Muscle of leg (tissue), 11 donors: ENCODE data around the gene OR2AG2. TPM values are rescaled to one million over a fixed set of nuclear protein-coding genes. Genes with fewer than 3 reads are reported as not detected.
A peak's percentile ranks its signal among the peaks of the same experiment; 100 is the strongest.

Source experiments
- DNase-seq: peaks from one replicate; pipeline ENCODE4 v3.0.0; 2013
- H3K27ac ChIP-seq: one replicate; pipeline ENCODE4 v1.5.1; 2013; ENCODE audit warnings: mild to moderate bottlenecking, low read length, control low read depth
- H3K27me3 ChIP-seq: one replicate; pipeline ENCODE4 v1.6.1; 2013; ENCODE audit warnings: low read length; ENCODE audit not compliant: control insufficient read depth, insufficient read depth
- H3K36me3 ChIP-seq: one replicate; pipeline ENCODE4 v1.6.1; 2013; ENCODE audit warnings: low read length; ENCODE audit not compliant: control insufficient read depth, insufficient read depth
- H3K4me1 ChIP-seq: one replicate; pipeline ENCODE4 v1.6.1; 2013; ENCODE audit warnings: low read length; ENCODE audit not compliant: control insufficient read depth, insufficient read depth
- H3K4me3 ChIP-seq: one replicate; pipeline ENCODE4 v1.5.1; 2013; ENCODE audit warnings: low read length, control low read depth
- H3K9me3 ChIP-seq: replicated peaks from 2 replicates; pipeline ENCODE4 v1.6.1; 2013; ENCODE audit warnings: low read depth, low read length; ENCODE audit not compliant: control insufficient read depth
- WGBS: methylation state at CpG from one replicate; pipeline ENCODE4 v1.1.5; 2013; ENCODE audit warnings: missing lambda C conversion rate; ENCODE audit not compliant: insufficient coverage; 5-methylcytosine and 5-hydroxymethylcytosine counted together
- polyA plus RNA-seq, 8 donors: library from polyadenylated mRNA; unstranded; fragments of 120-200 nt; gene quantifications; one replicate each; pipeline versions ENCODE4 v1.2.1 to v1.2.3, GENCODE V29; 2013; ENCODE audit warnings: inconsistent platforms in 1 of 8, low replicate concordance in 1 of 8; ENCODE audit not compliant: insufficient read length in 8 of 8, insufficient read depth in 1 of 8
- total RNA-seq: library from RNA; stranded (reverse); fragments of 120-200 nt; gene quantifications from one replicate; pipeline ENCODE4 v1.2.4, GENCODE V29; 2013

Gene OR2AG2
- total and polyA plus RNA-seq, 9 donors = 0.04 to 0.05 (median 0.04) TPM; not detected in 5

GRCh38 chr11:6724013-6724412 lies 47.8 kb downstream of the OR2AG2 start:
- no peaks in the 10 kb centered on the region for H3K36me3 ChIP-seq
- peaks cover 3% of the 10 kb centered on the region for H3K9me3 ChIP-seq
- no peak overlapping the region for H3K4me3 ChIP-seq
- WGBS = no CpG with 5 or more reads among the region's 1 CpG
- H3K27me3 ChIP-seq = no peaks in the 10 kb centered on the region
- no peak overlapping the region for H3K27ac ChIP-seq
- H3K4me1 ChIP-seq = peaks cover 14% of the 10 kb centered on the region
- no peak for DNase-seq

GRCh38 chr11:6721343-6721742 lies 50.4 kb downstream of the OR2AG2 start:
- WGBS = no CpG with 5 or more reads among the region's 1 CpG
- no peak overlapping the region for H3K27ac ChIP-seq
- no peaks in the 10 kb centered on the region for H3K9me3 ChIP-seq
- no peaks in the 10 kb centered on the region for H3K27me3 ChIP-seq
- H3K4me1 ChIP-seq = peaks cover 14% of the 10 kb centered on the region
- H3K4me3 ChIP-seq = no peak overlapping the region
- no peak for DNase-seq
- no peaks in the 10 kb centered on the region for H3K36me3 ChIP-seq

- peak; percentile 93 for DNase-seq
- H3K27me3 ChIP-seq = no peaks in the 10 kb centered on the region
- H3K9me3 ChIP-seq = no peaks in the 10 kb centered on the region
- WGBS = no CpG with 5 or more reads among the region's 1 CpG
- peaks cover 14% of the 10 kb centered on the region for H3K4me1 ChIP-seq
- no peak overlapping the region for H3K4me3 ChIP-seq
- H3K36me3 ChIP-seq = no peaks in the 10 kb centered on the region
- H3K27ac ChIP-seq = peak overlapping the region; percentile 26
Observed at GRCh38 chr11:6719576-6719975, 52.2 kb downstream of the OR2AG2 start.

- peaks cover 14% of the 10 kb centered on the region for H3K4me1 ChIP-seq
- H3K4me3 ChIP-seq = no peak overlapping the region
- DNase-seq = no peak
- no peak overlapping the region for H3K27ac ChIP-seq
- H3K27me3 ChIP-seq = no peaks in the 10 kb centered on the region
- no peaks in the 10 kb centered on the region for H3K36me3 ChIP-seq
- 100% methylated on average over 1 of the region's 3 CpGs for WGBS
- no peaks in the 10 kb centered on the region for H3K9me3 ChIP-seq
Observed at GRCh38 chr11:6717426-6717825, 54.4 kb downstream of the OR2AG2 start.

Other genes starting within 250 kb of the OR2AG2 start
- 24.3 TPM for gene RRP8, start 168.4 kb downstream of the OR2AG2 start, total RNA-seq
- 10 to 100 TPM; 16.7 to 20.6 (median 18.8) TPM for gene RRP8, start 168.4 kb downstream of the OR2AG2 start, polyA plus RNA-seq
- 144 TPM for gene ILK, start 168.2 kb downstream of the OR2AG2 start, total RNA-seq
- gene ILK, start 168.2 kb downstream of the OR2AG2 start, polyA plus RNA-seq = 100 to 1,000 TPM; 139 to 165 (median 149) TPM
- gene TAF10, start 159.8 kb downstream of the OR2AG2 start, total RNA-seq = 76.3 TPM
- 100 to 1,000 TPM in 6 of 8 donors, 10 to 100 TPM in 2; 95.7 to 128 (median 110) TPM for gene TAF10, start 159.8 kb downstream of the OR2AG2 start, polyA plus RNA-seq
- 17.1 TPM for gene TPP1, start 152.6 kb downstream of the OR2AG2 start, total RNA-seq
- gene TPP1, start 152.6 kb downstream of the OR2AG2 start, polyA plus RNA-seq = 10 to 100 TPM; 30.9 to 52.0 (median 37.8) TPM
- 36.3 TPM for gene DCHS1, start 116.2 kb downstream of the OR2AG2 start, total RNA-seq
- gene DCHS1, start 116.2 kb downstream of the OR2AG2 start, polyA plus RNA-seq = 10 to 100 TPM; 30.7 to 69.3 (median 51.0) TPM
- gene MRPL17, start 88.6 kb downstream of the OR2AG2 start, total RNA-seq = 37.2 TPM
- gene MRPL17, start 88.6 kb downstream of the OR2AG2 start, polyA plus RNA-seq = 10 to 100 TPM; 63.5 to 86.7 (median 71.7) TPM
- not detected for gene OR2AG1, start 11.0 kb upstream of the OR2AG2 start, total RNA-seq
- gene OR2AG1, start 11.0 kb upstream of the OR2AG2 start, polyA plus RNA-seq = under 1 TPM in 4 of 8 donors, not detected in 4; 0.04 to 0.05 (median 0.05) TPM
- 0.04 TPM for gene OR6A2, start 27.7 kb upstream of the OR2AG2 start, total RNA-seq
- under 1 TPM in 1 of 8 donors, not detected in 7; 0.04 TPM for gene OR6A2, start 27.7 kb upstream of the OR2AG2 start, polyA plus RNA-seq
- gene OR10A5, start 73.7 kb upstream of the OR2AG2 start, total RNA-seq = not detected
- gene OR10A5, start 73.7 kb upstream of the OR2AG2 start, polyA plus RNA-seq = not detected
- not detected for gene OR10A2, start 91.1 kb upstream of the OR2AG2 start, total RNA-seq
- not detected for gene OR10A2, start 91.1 kb upstream of the OR2AG2 start, polyA plus RNA-seq
- not detected for gene OR10A4, start 104.6 kb upstream of the OR2AG2 start, total RNA-seq
- not detected for gene OR10A4, start 104.6 kb upstream of the OR2AG2 start, polyA plus RNA-seq
- gene OR2D2, start 120.5 kb upstream of the OR2AG2 start, total RNA-seq = not detected
- not detected for gene OR2D2, start 120.5 kb upstream of the OR2AG2 start, polyA plus RNA-seq
- gene OR2D3, start 149.0 kb upstream of the OR2AG2 start, total RNA-seq = not detected
- gene OR2D3, start 149.0 kb upstream of the OR2AG2 start, polyA plus RNA-seq = not detected
- 0.89 TPM for gene ZNF215, start 154.4 kb upstream of the OR2AG2 start, total RNA-seq
- gene ZNF215, start 154.4 kb upstream of the OR2AG2 start, polyA plus RNA-seq = 1 to 10 TPM in 6 of 8 donors, under 1 TPM in 2; 0.88 to 1.6 (median 1.2) TPM
- gene ZNF214, start 248.4 kb upstream of the OR2AG2 start, total RNA-seq = 3.4 TPM
- gene ZNF214, start 248.4 kb upstream of the OR2AG2 start, polyA plus RNA-seq = 1 to 10 TPM; 1.5 to 2.7 (median 2.2) TPM
- 0.04 TPM for gene NLRP14, start 248.5 kb upstream of the OR2AG2 start, total RNA-seq
- gene NLRP14, start 248.5 kb upstream of the OR2AG2 start, polyA plus RNA-seq = under 1 TPM in 7 of 8 donors, not detected in 1; 0.04 to 0.07 (median 0.05) TPM